Sigmoid colon (tissue), 7 donors: ENCODE measurements around the gene GABARAP. TPM values are rescaled to one million over a fixed set of nuclear protein-coding genes. Genes with fewer than 3 reads are reported as not detected.

ENCODE experiments used
- DNase-seq: peaks from one replicate; pipeline ENCODE4 v3.0.0-alpha.2; 2019
- H3K27ac ChIP-seq, 4 donors: fragments of 200-600 bp; sonication (generic); one replicate each; pipeline ENCODE4 v1.5.1; 2016 to 2019; ENCODE audit warnings: mild to moderate bottlenecking in 1 of 4
- H3K27me3 ChIP-seq, 3 donors: fragments of 200-600 bp; sonication (generic); one replicate each; pipeline ENCODE4 v1.5.1; 2019; ENCODE audit warnings: mild to moderate bottlenecking in 1 of 3
- H3K36me3 ChIP-seq, 4 donors: fragments of 200-600 bp; sonication (generic); one replicate each; pipeline ENCODE4 v1.5.1; 2016 to 2019
- H3K4me1 ChIP-seq, 4 donors: fragments of 200-600 bp; sonication (generic); one replicate each; pipeline ENCODE4 v1.5.1; 2017 to 2019
- H3K4me3 ChIP-seq, 4 donors: fragments of 200-600 bp; sonication (generic); one replicate each; pipeline ENCODE4 v1.5.1; 2017 to 2019; ENCODE audit warnings: mild to moderate bottlenecking in 2 of 4, moderate library complexity in 1 of 4
- H3K9me3 ChIP-seq, 4 donors: fragments of 200-600 bp in 3 of 4; sonication (generic) in 3 of 4; one replicate each; pipeline versions ENCODE4 v1.5.1 to v1.6.1; 2013 to 2019
- CTCF ChIP-seq, 4 experiments: fragments of 450-650 bp in 3 of 4; fragments of 200-600 bp in 1 of 4; IDR thresholded peaks; one replicate each; pipeline ENCODE4 v1.5.1; 2016 to 2019; ENCODE audit warnings: antibody characterized with exemption in 4 of 4, mild to moderate bottlenecking in 3 of 4, moderate library complexity in 2 of 4
- EP300 ChIP-seq, 4 donors: sonication (generic); formaldehyde crosslinking; IDR thresholded peaks; one replicate each; pipeline ENCODE4 v1.6.1; 2017; ENCODE audit warnings: antibody characterized with exemption in 4 of 4
- POLR2A ChIP-seq, 2 donors: fragments of 450-650 bp; IDR thresholded peaks; one replicate each; pipeline ENCODE4 v1.6.1; 2016; ENCODE audit warnings: antibody characterized with exemption in 2 of 2, mild to moderate bottlenecking in 2 of 2, moderate library complexity in 2 of 2
- POLR2AphosphoS5 ChIP-seq, 4 donors: sonication (generic); formaldehyde crosslinking; IDR thresholded peaks; one replicate each; pipeline ENCODE4 v1.6.1; 2017; ENCODE audit warnings: antibody characterized with exemption in 4 of 4
- WGBS, 2 donors: extraction: QIAGEN DNeasy Blood & Tissue Kit; methylation state at CpG; one replicate each; pipeline ENCODE4 v1.1.7; 2013; 5-methylcytosine and 5-hydroxymethylcytosine counted together
- intact Hi-C: fragments of 100-400 bp; cut with DNase I; formaldehyde crosslinking; loops from one replicate; pipeline ENCODE4 v1.15.1; 2023
- polyA plus RNA-seq, 3 donors: library from polyadenylated mRNA; stranded (reverse); fragments of 200-250 nt; gene quantifications; one replicate each; pipeline ENCODE4 v1.2.3, GENCODE V29; 2013
- small RNA-seq, 3 donors: library from RNA; depleted of rRNA; stranded (forward); fragments of <200 nt; gene quantifications; one replicate each; pipeline ENCODE3, GENCODE V24; 2016
- total RNA-seq, 4 donors: library from RNA; depleted of rRNA; stranded (reverse); fragments of >200 nt; gene quantifications; one replicate each; pipeline ENCODE4 v1.1.0, GENCODE V29; 2016
- donor health status: healthy with polysubstance abuse.
- donor health status: Bipolar disorder and iron deficiency.
- donor health status: healthy.

The GABARAP gene
- total and polyA plus RNA-seq, 7 donors = 147 to 1,215 (median 613) TPM

GRCh38 chr17:7191069-7191468 lies 51.2 kb downstream of the GABARAP start:
- no peaks in the 10 kb centered on the region for H3K27me3 ChIP-seq
- H3K9me3 ChIP-seq = no peaks in the 10 kb centered on the region
- no peak for TF ChIP-seq EP300 (IDR thresholded peaks at IDR 0.05)
- no peak for TF ChIP-seq POLR2AphosphoS5 (IDR thresholded peaks at IDR 0.05)
- TF ChIP-seq POLR2A (IDR thresholded peaks at IDR 0.05) = no peak
- no peak for TF ChIP-seq CTCF (IDR thresholded peaks at IDR 0.05)
- no peak for DNase-seq
- H3K4me1 ChIP-seq = no peaks in the 10 kb centered on the region
- no peak overlapping the region for H3K27ac ChIP-seq
- H3K4me3 ChIP-seq = no peak overlapping the region
- intact Hi-C loops = no loop called here
- H3K36me3 ChIP-seq = peaks cover 18 to 58% (median 26%) of the 10 kb centered on the region in 4 donors
- 94 to 95% methylated on average over 12 of the region's 12 CpGs for WGBS, 2 donors

- no peak overlapping the region for H3K27ac ChIP-seq
- DNase-seq = no peak
- WGBS, 2 donors = 88 to 92% methylated on average over 14 of the region's 14 CpGs
- intact Hi-C loops = no loop called here
- no peaks in the 10 kb centered on the region for H3K27me3 ChIP-seq
- no peaks in the 10 kb centered on the region for H3K4me1 ChIP-seq
- no peaks in the 10 kb centered on the region for H3K9me3 ChIP-seq
- TF ChIP-seq EP300 (IDR thresholded peaks at IDR 0.05) = no peak
- no peak for TF ChIP-seq POLR2AphosphoS5 (IDR thresholded peaks at IDR 0.05)
- TF ChIP-seq POLR2A (IDR thresholded peaks at IDR 0.05) = no peak
- no peak overlapping the region for H3K4me3 ChIP-seq
- peaks cover 12 to 51% (median 20%) of the 10 kb centered on the region in 4 donors for H3K36me3 ChIP-seq
These were observed 51.9 kb downstream of the GABARAP start for GRCh38 chr17:7190276-7190917.

Small RNA genes lying within 50 kb of the gene (small RNA-seq; reads per million reads assigned to genes)
- 0 reads per million in 3 donors for gene AC120057.4
- gene MIR324 = 3.3 to 6.0 (median 3.9) reads per million in 3 donors
- 0 reads per million in 3 donors for gene RF00019

Other genes starting within 250 kb of the GABARAP start
Only the 30 nearest of the 36 such genes appear.
- gene SLC16A13, start 206.4 kb downstream of the GABARAP start, total RNA-seq = 1 to 10 TPM in 1 of 4 donors, under 1 TPM in 3; 0.36 to 1.1 (median 0.60) TPM
- 1 to 10 TPM in 2 of 3 donors, under 1 TPM in 1; 0.60 to 7.3 (median 1.2) TPM for gene SLC16A13, start 206.4 kb downstream of the GABARAP start, polyA plus RNA-seq
- under 1 TPM in 3 of 4 donors, not detected in 1; 0.33 to 0.54 (median 0.36) TPM for gene SLC16A11, start 198.4 kb downstream of the GABARAP start, total RNA-seq
- 1 to 10 TPM in 1 of 3 donors, not detected in 2; 2.4 TPM for gene SLC16A11, start 198.4 kb downstream of the GABARAP start, polyA plus RNA-seq
- gene CLEC10A, start 162.2 kb downstream of the GABARAP start, total RNA-seq = 10 to 100 TPM in 3 of 4 donors, 1 to 10 TPM in 1; 9.1 to 16.9 (median 14.1) TPM
- gene CLEC10A, start 162.2 kb downstream of the GABARAP start, polyA plus RNA-seq = 10 to 100 TPM in 2 of 3 donors, 1 to 10 TPM in 1; 9.6 to 17.6 (median 15.3) TPM
- gene ASGR2, start 127.6 kb downstream of the GABARAP start, total RNA-seq = 1 to 10 TPM in 1 of 4 donors, not detected in 3; 2.4 TPM
- gene ASGR2, start 127.6 kb downstream of the GABARAP start, polyA plus RNA-seq = 1 to 10 TPM in 2 of 3 donors, not detected in 1; 1.0 to 1.6 TPM
- under 1 TPM in 2 of 4 donors, not detected in 2; 0.36 to 0.55 TPM for gene ASGR1, start 63.1 kb downstream of the GABARAP start, total RNA-seq
- gene ASGR1, start 63.1 kb downstream of the GABARAP start, polyA plus RNA-seq = 1 to 10 TPM; 1.7 to 2.4 (median 2.3) TPM
- 10 to 100 TPM; 14.6 to 27.4 (median 16.7) TPM for gene DLG4, start 22.6 kb downstream of the GABARAP start, total RNA-seq
- 1 to 10 TPM; 1.6 to 8.3 (median 5.4) TPM for gene DLG4, start 22.6 kb downstream of the GABARAP start, polyA plus RNA-seq
- gene ACADVL, start 22.5 kb downstream of the GABARAP start, total RNA-seq = 100 to 1,000 TPM; 311 to 569 (median 338) TPM
- gene ACADVL, start 22.5 kb downstream of the GABARAP start, polyA plus RNA-seq = 100 to 1,000 TPM; 211 to 587 (median 491) TPM
- 10 to 100 TPM; 36.4 to 56.2 (median 41.8) TPM for gene DVL2, start 7.9 kb downstream of the GABARAP start, total RNA-seq
- gene DVL2, start 7.9 kb downstream of the GABARAP start, polyA plus RNA-seq = 10 to 100 TPM; 12.0 to 30.7 (median 13.2) TPM
- 10 to 100 TPM; 23.1 to 45.4 (median 35.4) TPM for gene PHF23, start 3.0 kb downstream of the GABARAP start, total RNA-seq
- 10 to 100 TPM; 40.7 to 45.6 (median 45.1) TPM for gene PHF23, start 3.0 kb downstream of the GABARAP start, polyA plus RNA-seq
- gene CTDNEP1, start 9.3 kb upstream of the GABARAP start, total RNA-seq = 10 to 100 TPM; 43.9 to 76.4 (median 53.0) TPM
- 100 to 1,000 TPM in 1 of 3 donors, 10 to 100 TPM in 2; 80.2 to 110 (median 82.9) TPM for gene CTDNEP1, start 9.3 kb upstream of the GABARAP start, polyA plus RNA-seq
- 10 to 100 TPM; 28.4 to 40.0 (median 34.2) TPM for gene ELP5, start 9.8 kb upstream of the GABARAP start, total RNA-seq
- gene ELP5, start 9.8 kb upstream of the GABARAP start, polyA plus RNA-seq = 10 to 100 TPM; 32.4 to 70.9 (median 42.9) TPM
- gene CLDN7, start 20.0 kb upstream of the GABARAP start, total RNA-seq = 1 to 10 TPM in 3 of 4 donors, not detected in 1; 1.1 to 2.6 (median 1.9) TPM
- gene CLDN7, start 20.0 kb upstream of the GABARAP start, polyA plus RNA-seq = 100 to 1,000 TPM; 181 to 963 (median 332) TPM
- gene SLC2A4, start 39.3 kb upstream of the GABARAP start, total RNA-seq = 100 to 1,000 TPM in 2 of 4 donors, 10 to 100 TPM in 2; 72.9 to 127 (median 94.7) TPM
- gene SLC2A4, start 39.3 kb upstream of the GABARAP start, polyA plus RNA-seq = 1 to 10 TPM in 2 of 3 donors, under 1 TPM in 1; 0.60 to 7.9 (median 2.8) TPM
- gene YBX2, start 52.2 kb upstream of the GABARAP start, total RNA-seq = 1 to 10 TPM in 3 of 4 donors, under 1 TPM in 1; 0.28 to 2.5 (median 1.5) TPM
- 10 to 100 TPM in 2 of 3 donors, 1 to 10 TPM in 1; 4.8 to 37.6 (median 20.1) TPM for gene YBX2, start 52.2 kb upstream of the GABARAP start, polyA plus RNA-seq
- 100 to 1,000 TPM; 104 to 156 (median 125) TPM for gene EIF5A, start 65.2 kb upstream of the GABARAP start, total RNA-seq
- 100 to 1,000 TPM; 315 to 603 (median 403) TPM for gene EIF5A, start 65.2 kb upstream of the GABARAP start, polyA plus RNA-seq
- 100 to 1,000 TPM in 1 of 4 donors, 10 to 100 TPM in 3; 82.3 to 114 (median 85.4) TPM for gene GPS2, start 72.9 kb upstream of the GABARAP start, total RNA-seq
- gene GPS2, start 72.9 kb upstream of the GABARAP start, polyA plus RNA-seq = 100 to 1,000 TPM in 1 of 3 donors, 10 to 100 TPM in 2; 67.9 to 113 (median 77.2) TPM
- 10 to 100 TPM; 14.3 to 29.6 (median 17.6) TPM for gene NEURL4, start 86.9 kb upstream of the GABARAP start, total RNA-seq
- 10 to 100 TPM in 1 of 3 donors, 1 to 10 TPM in 2; 6.0 to 31.6 (median 6.0) TPM for gene NEURL4, start 86.9 kb upstream of the GABARAP start, polyA plus RNA-seq
- 1 to 10 TPM; 1.1 to 3.9 (median 2.9) TPM for gene ACAP1, start 94.1 kb upstream of the GABARAP start, total RNA-seq
- 10 to 100 TPM in 1 of 3 donors, 1 to 10 TPM in 2; 1.2 to 55.8 (median 1.4) TPM for gene ACAP1, start 94.1 kb upstream of the GABARAP start, polyA plus RNA-seq
- gene KCTD11, start 109.7 kb upstream of the GABARAP start, total RNA-seq = 1 to 10 TPM; 4.4 to 6.4 (median 5.5) TPM
- gene KCTD11, start 109.7 kb upstream of the GABARAP start, polyA plus RNA-seq = 10 to 100 TPM in 1 of 3 donors, 1 to 10 TPM in 2; 6.2 to 11.7 (median 9.0) TPM
- not detected for gene TMEM95, start 112.7 kb upstream of the GABARAP start, total RNA-seq
- not detected for gene TMEM95, start 112.7 kb upstream of the GABARAP start, polyA plus RNA-seq
- 1 to 10 TPM; 2.1 to 5.4 (median 3.4) TPM for gene TNK1, start 138.6 kb upstream of the GABARAP start, total RNA-seq
- 10 to 100 TPM in 2 of 3 donors, 1 to 10 TPM in 1; 8.4 to 14.6 (median 10.4) TPM for gene TNK1, start 138.6 kb upstream of the GABARAP start, polyA plus RNA-seq
- 10 to 100 TPM; 10.4 to 18.3 (median 14.2) TPM for gene PLSCR3, start 152.1 kb upstream of the GABARAP start, total RNA-seq
- gene PLSCR3, start 152.1 kb upstream of the GABARAP start, polyA plus RNA-seq = 10 to 100 TPM; 11.6 to 27.2 (median 18.0) TPM
- gene TMEM256, start 161.6 kb upstream of the GABARAP start, total RNA-seq = 100 to 1,000 TPM in 2 of 4 donors, 10 to 100 TPM in 2; 19.0 to 152 (median 99.7) TPM
- gene TMEM256, start 161.6 kb upstream of the GABARAP start, polyA plus RNA-seq = 100 to 1,000 TPM; 150 to 357 (median 235) TPM
- 10 to 100 TPM in 2 of 4 donors, 1 to 10 TPM in 2; 6.8 to 18.8 (median 10.4) TPM for gene NLGN2, start 165.4 kb upstream of the GABARAP start, total RNA-seq
- gene NLGN2, start 165.4 kb upstream of the GABARAP start, polyA plus RNA-seq = 1 to 10 TPM in 1 of 3 donors, under 1 TPM in 2; 0.60 to 8.9 (median 0.69) TPM
- not detected for gene SPEM1, start 177.9 kb upstream of the GABARAP start, total RNA-seq
- not detected for gene SPEM1, start 177.9 kb upstream of the GABARAP start, polyA plus RNA-seq
- not detected for gene SPEM2, start 183.2 kb upstream of the GABARAP start, total RNA-seq
- not detected for gene SPEM2, start 183.2 kb upstream of the GABARAP start, polyA plus RNA-seq
- gene SPEM3, start 186.4 kb upstream of the GABARAP start, total RNA-seq = not detected
- gene SPEM3, start 186.4 kb upstream of the GABARAP start, polyA plus RNA-seq = not detected
- gene TMEM102, start 193.0 kb upstream of the GABARAP start, total RNA-seq = 1 to 10 TPM; 1.2 to 2.5 (median 1.6) TPM
- gene TMEM102, start 193.0 kb upstream of the GABARAP start, polyA plus RNA-seq = 10 to 100 TPM in 1 of 3 donors, 1 to 10 TPM in 2; 6.6 to 14.5 (median 8.1) TPM
- gene FGF11, start 197.1 kb upstream of the GABARAP start, total RNA-seq = under 1 TPM in 1 of 4 donors, not detected in 3; 0.36 TPM
- 1 to 10 TPM in 1 of 3 donors, under 1 TPM in 1, not detected in 1; 0.69 to 2.8 TPM for gene FGF11, start 197.1 kb upstream of the GABARAP start, polyA plus RNA-seq
- gene CHRNB1, start 202.6 kb upstream of the GABARAP start, total RNA-seq = 1 to 10 TPM; 4.2 to 8.1 (median 6.5) TPM
- 10 to 100 TPM in 2 of 3 donors, 1 to 10 TPM in 1; 7.2 to 13.2 (median 11.2) TPM for gene CHRNB1, start 202.6 kb upstream of the GABARAP start, polyA plus RNA-seq